ENCODE measurements around the gene PLEKHO2. TPM values are rescaled to one million over a fixed set of nuclear protein-coding genes. Genes with fewer than 3 reads are reported as not detected.

PLEKHO2 gene
- total RNA-seq, 4 donors from 2014 or later: 2.0 to 5.4 (median 3.3) TPM

DNA sequence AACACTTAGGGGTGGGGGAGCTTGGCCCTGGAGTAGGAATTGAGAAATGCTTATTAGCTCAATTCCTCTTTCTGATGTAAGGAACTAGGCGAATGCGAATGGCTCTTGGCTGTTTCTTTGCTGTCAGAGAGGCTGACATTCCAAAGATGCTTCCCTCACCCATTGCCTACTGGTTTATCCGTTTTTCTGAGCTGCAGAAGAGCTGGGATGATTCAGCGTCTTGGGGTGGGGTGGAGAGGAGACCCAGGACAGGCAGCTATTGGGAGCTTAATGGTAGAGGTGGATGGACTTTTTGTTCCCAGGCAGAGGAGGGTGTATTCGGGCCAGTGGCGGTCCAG lies 9.8 kb downstream of the PLEKHO2 start:
- no peaks in the 10 kb centered on the region for H3K9me3 ChIP-seq
- ATAC-seq: peak in 1 of 2 donors; percentile 40
- TF ChIP-seq, protein P1, sequence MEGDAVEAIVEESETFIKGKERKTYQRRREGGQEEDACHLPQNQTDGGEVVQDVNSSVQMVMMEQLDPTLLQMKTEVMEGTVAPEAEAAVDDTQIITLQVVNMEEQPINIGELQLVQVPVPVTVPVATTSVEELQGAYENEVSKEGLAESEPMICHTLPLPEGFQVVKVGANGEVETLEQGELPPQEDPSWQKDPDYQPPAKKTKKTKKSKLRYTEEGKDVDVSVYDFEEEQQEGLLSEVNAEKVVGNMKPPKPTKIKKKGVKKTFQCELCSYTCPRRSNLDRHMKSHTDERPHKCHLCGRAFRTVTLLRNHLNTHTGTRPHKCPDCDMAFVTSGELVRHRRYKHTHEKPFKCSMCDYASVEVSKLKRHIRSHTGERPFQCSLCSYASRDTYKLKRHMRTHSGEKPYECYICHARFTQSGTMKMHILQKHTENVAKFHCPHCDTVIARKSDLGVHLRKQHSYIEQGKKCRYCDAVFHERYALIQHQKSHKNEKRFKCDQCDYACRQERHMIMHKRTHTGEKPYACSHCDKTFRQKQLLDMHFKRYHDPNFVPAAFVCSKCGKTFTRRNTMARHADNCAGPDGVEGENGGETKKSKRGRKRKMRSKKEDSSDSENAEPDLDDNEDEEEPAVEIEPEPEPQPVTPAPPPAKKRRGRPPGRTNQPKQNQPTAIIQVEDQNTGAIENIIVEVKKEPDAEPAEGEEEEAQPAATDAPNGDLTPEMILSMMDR (IDR thresholded peaks at IDR 0.05 in 4 of 5, conservative IDR thresholded peaks at IDR 0.05 in 1 of 5): no peak
- no peak for TF ChIP-seq POLR2A (IDR thresholded peaks at IDR 0.05)
- no peak overlapping the region for H3K27ac ChIP-seq
- no peak for DNase-seq
- no peak overlapping the region for H3K4me3 ChIP-seq
- H3K27me3 ChIP-seq: no peaks in the 10 kb centered on the region
- H3K36me3 ChIP-seq: no peaks in the 10 kb centered on the region
- intact Hi-C loops (cut with DNase I; ENCODE audit: low total_unique reads): no loop called here
- peaks cover 4 to 15% of the 10 kb centered on the region in 2 donors for H3K4me1 ChIP-seq
- in situ Hi-C loops (cut with MboI; ENCODE audit: low sequenced_read_pairs in 4 of 4): no loop called here

GRCh38 chr15:64854041-64854440 lies 12.3 kb downstream of the PLEKHO2 start:
- in situ Hi-C loops (cut with MboI; ENCODE audit: low sequenced_read_pairs in 4 of 4) (no loop called here), intact Hi-C loops (cut with DNase I; ENCODE audit: low total_unique reads) (no loop called here)
- TF ChIP-seq POLR2A (IDR thresholded peaks at IDR 0.05): no peak
- TF ChIP-seq, protein P1 (IDR thresholded peaks at IDR 0.05 in 4 of 5, conservative IDR thresholded peaks at IDR 0.05 in 1 of 5): no peak
- DNase-seq (no peak), ATAC-seq (no peak)
- Histone ChIP-seq H3K9me3 (no peaks in the 10 kb centered on the region), H3K4me3 (no peak overlapping the region), H3K27me3 (no peaks in the 10 kb centered on the region), H3K36me3 (no peaks in the 10 kb centered on the region), H3K4me1 (peaks cover 20 to 31% of the 10 kb centered on the region in 2 donors), H3K27ac (no peak overlapping the region)

DNA sequence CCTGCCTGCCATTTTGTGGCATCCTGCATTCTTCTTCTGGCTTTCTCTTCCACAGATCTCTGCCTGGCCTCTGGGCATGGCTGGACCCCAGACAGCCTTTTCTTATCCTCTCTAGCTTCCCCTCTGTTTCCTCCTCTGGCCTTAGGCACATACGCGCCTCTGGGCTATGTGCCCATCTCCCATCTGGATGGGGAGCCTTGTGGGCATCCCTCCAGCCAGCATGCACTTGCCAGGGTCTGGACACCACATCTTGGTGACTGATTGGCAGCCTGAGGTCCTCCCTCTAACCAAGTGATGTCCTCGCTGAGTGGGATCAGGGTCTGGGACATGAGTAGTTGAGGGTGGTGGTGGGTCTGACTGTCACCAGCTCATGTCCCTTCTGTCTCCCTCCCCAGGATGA lies 12.8 kb downstream of the PLEKHO2 start:
- ATAC-seq: no peak
- H3K36me3 ChIP-seq: no peaks in the 10 kb centered on the region
- no peak overlapping the region for H3K4me3 ChIP-seq
- no peak for TF ChIP-seq POLR2A (IDR thresholded peaks at IDR 0.05)
- TF ChIP-seq, protein P1 (IDR thresholded peaks at IDR 0.05 in 4 of 5, conservative IDR thresholded peaks at IDR 0.05 in 1 of 5): no peak
- no peaks in the 10 kb centered on the region for H3K27me3 ChIP-seq
- H3K4me1 ChIP-seq: peaks cover 20 to 31% of the 10 kb centered on the region in 2 donors
- peak overlapping the region in 1 of 4 donors; percentile 4 for H3K27ac ChIP-seq
- in situ Hi-C loops (cut with MboI; ENCODE audit: low sequenced_read_pairs in 4 of 4) (no loop called here), intact Hi-C loops (cut with DNase I; ENCODE audit: low total_unique reads) (no loop called here)
- DNase-seq: no peak
- no peaks in the 10 kb centered on the region for H3K9me3 ChIP-seq

- Histone ChIP-seq H3K36me3 (peaks cover 0 to 5% of the 10 kb centered on the region in 2 donors), H3K4me1 (peaks cover 20 to 31% of the 10 kb centered on the region in 2 donors), H3K27me3 (no peaks in the 10 kb centered on the region), H3K27ac (peak overlapping the region in 1 of 4 donors; percentile 59), H3K9me3 (no peaks in the 10 kb centered on the region), H3K4me3 (no peak overlapping the region)
- DNase-seq (no peak), ATAC-seq (no peak)
- in situ Hi-C loops (cut with MboI; ENCODE audit: low sequenced_read_pairs in 4 of 4): no loop called here
- TF ChIP-seq, protein P1 (IDR thresholded peaks at IDR 0.05 in 4 of 5, conservative IDR thresholded peaks at IDR 0.05 in 1 of 5): no peak
- no peak for TF ChIP-seq POLR2A (IDR thresholded peaks at IDR 0.05)
- intact Hi-C loops (cut with DNase I; ENCODE audit: low total_unique reads): no loop called here
Observed at GRCh38 chr15:64855205-64855975, 13.7 kb downstream of the PLEKHO2 start.
